ENCODE measurements around the gene ATOH8. TPM values are rescaled to one million over a fixed set of nuclear protein-coding genes. Genes with fewer than 3 reads are reported as not detected.

Gene ATOH8
- total and polyA plus RNA-seq, 10 of the 15 experiments (the other 5 are each of a cell fraction or from before 2014, with no cell fraction given) = 0.03 to 0.60 TPM; not detected in 8

- no TSS peak for BruUV-seq (replicated peaks)
- H3K27me3 ChIP-seq (replicated peaks in 1 of 2; ENCODE audit: control insufficient read depth in 2 of 2, insufficient read depth in 2 of 2, low read length in 1 of 2) = peaks cover 10 to 30% of the 10 kb centered on the region in 2 experiments
- intact Hi-C loops (cut with micrococcal nuclease; ENCODE audit: unreplicated experiment) (no loop called here), in situ Hi-C loops (cut with MboI) (no loop called here)
- no peaks in the 10 kb centered on the region for H3K36me3 ChIP-seq (ENCODE audit: control insufficient read depth in 2 of 2, insufficient read depth in 2 of 2, low read length in 1 of 2)
- 0 out of 2 replicates have a peak, but pooled peaks have one; percentile 35 for TF ChIP-seq ZNF384 (IDR thresholded peaks at IDR 0.05; ENCODE audit: borderline replicate concordance, low read depth, low read length)
- no peak for TF ChIP-seq TCF12 (IDR thresholded peaks at IDR 0.05; ENCODE audit: low read depth, low read length)
- TF ChIP-seq BMI1 (IDR thresholded peaks at IDR 0.05; ENCODE audit: borderline replicate concordance) = no peak
- TF ChIP-seq SMARCA5 (IDR thresholded peaks at IDR 0.05) = 0 out of 2 replicates have a peak, but pooled peaks have one; percentile 32
- no peak for TF ChIP-seq PAX5 (IDR thresholded peaks at IDR 0.05; ENCODE audit: borderline replicate concordance, low read depth, low read length)
- peak; percentile 67; the same call in 1 of the 3 replicates for TF ChIP-seq POU2F2 (IDR thresholded peaks at IDR 0.05; ENCODE audit: borderline replicate concordance, low read depth, low read length)
- CTCF ChIA-PET = interaction anchor here (1.3 kb wide), 1 partner anchor 10 kb away, joined by 3 read pairs; no protein-coding TSS in a partner anchor
- H3K79me2 ChIP-seq (ENCODE audit: control insufficient read depth, insufficient read depth, low read length) = no peaks in the 10 kb centered on the region
- DNase-seq (ENCODE audit: low read depth, low spot score) = no peak
- peak; percentile 35 for ATAC-seq
- POLR2A ChIA-PET = interaction anchor here (0.7 kb wide), 1 partner anchor 8 kb away, joined by 3 read pairs; no protein-coding TSS in a partner anchor
- peak overlapping the region; percentile 50; the same call in 1 of the 2 replicates for H3K4me2 ChIP-seq (ENCODE audit: control insufficient read depth, insufficient read depth)
- H3K27ac ChIP-seq (ENCODE audit: control insufficient read depth, insufficient read depth) = no peak overlapping the region
- whole genome bisulfite sequencing (ENCODE audit: insufficient coverage, insufficient replicate concordance, low lambda C conversion rate, missing lambda C conversion rate) = 2% methylated on average over 32 of the region's 33 CpGs
- SMC1A ChIA-PET (ENCODE audit: uncharacterized antibody, unreplicated experiment) = interaction anchor here (1.2 kb wide), 1 partner anchor 10 kb away, joined by 5 read pairs; no protein-coding TSS in a partner anchor
- H4K20me1 ChIP-seq (ENCODE audit: control insufficient read depth, insufficient read depth) = no peaks in the 10 kb centered on the region
- no peak overlapping the region for H3K9ac ChIP-seq (ENCODE audit: control insufficient read depth, insufficient read depth, low read length)
- no peak for FAIRE-seq
- RAD21 ChIA-PET (ENCODE audit: unreplicated experiment) = interaction anchor here (0.6 to 1.3 kb wide), 4 partner anchors 13 to 64 kb away, joined by 3 to 7 read pairs (median 4); no protein-coding TSS in a partner anchor
- H2AFZ ChIP-seq (ENCODE audit: control insufficient read depth, low read depth, low read length) = no peak overlapping the region
- H3K9me3 ChIP-seq (replicated peaks; ENCODE audit: control insufficient read depth, insufficient read depth, low read length) = no peaks in the 10 kb centered on the region; the same call in 2 of the 3 replicates
- no peaks in the 10 kb centered on the region; the same call in 1 of the 2 replicates for H3K4me1 ChIP-seq (ENCODE audit: control insufficient read depth, insufficient read depth, low read length)
- no peak overlapping the region for H3K4me3 ChIP-seq
Measured at GRCh38 chr2:85755122-85756027, 1.6 kb downstream of the ATOH8 start.
